Endometrium (tissue), 2 donors: ENCODE data around the gene GPR108.

Source experiments
- FAIRE-seq: peaks from 2 replicates; lab custom pipeline; 2012; peaks lifted over from hg19 to GRCh38; lab: Jason Lieb, UNC
- donor health status: control.
- donor health status: control.

The GPR108 gene

GRCh38 chr19:6737873-6738786, 750 bp upstream of the GPR108 start:
- no peak for FAIRE-seq

DNA sequence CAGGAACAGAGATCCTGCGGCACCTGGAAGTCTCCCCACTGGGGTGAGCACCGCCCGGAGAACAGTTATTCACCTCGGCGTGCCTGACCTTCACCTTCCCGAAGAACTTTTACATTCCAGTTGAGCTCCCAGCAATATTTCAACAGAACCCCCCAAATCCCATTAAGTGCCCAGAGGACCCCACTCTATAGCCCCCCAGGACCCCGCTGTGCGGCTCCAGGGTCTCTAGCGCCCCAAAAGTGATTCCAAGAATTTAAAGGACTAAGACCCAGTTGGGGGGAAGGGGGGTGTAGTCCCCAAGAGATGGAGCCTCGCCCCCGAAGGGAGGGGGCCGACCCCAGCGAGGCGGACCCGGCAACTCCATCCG, 480 bp downstream of the GPR108 start:
- no peak for FAIRE-seq

DNA sequence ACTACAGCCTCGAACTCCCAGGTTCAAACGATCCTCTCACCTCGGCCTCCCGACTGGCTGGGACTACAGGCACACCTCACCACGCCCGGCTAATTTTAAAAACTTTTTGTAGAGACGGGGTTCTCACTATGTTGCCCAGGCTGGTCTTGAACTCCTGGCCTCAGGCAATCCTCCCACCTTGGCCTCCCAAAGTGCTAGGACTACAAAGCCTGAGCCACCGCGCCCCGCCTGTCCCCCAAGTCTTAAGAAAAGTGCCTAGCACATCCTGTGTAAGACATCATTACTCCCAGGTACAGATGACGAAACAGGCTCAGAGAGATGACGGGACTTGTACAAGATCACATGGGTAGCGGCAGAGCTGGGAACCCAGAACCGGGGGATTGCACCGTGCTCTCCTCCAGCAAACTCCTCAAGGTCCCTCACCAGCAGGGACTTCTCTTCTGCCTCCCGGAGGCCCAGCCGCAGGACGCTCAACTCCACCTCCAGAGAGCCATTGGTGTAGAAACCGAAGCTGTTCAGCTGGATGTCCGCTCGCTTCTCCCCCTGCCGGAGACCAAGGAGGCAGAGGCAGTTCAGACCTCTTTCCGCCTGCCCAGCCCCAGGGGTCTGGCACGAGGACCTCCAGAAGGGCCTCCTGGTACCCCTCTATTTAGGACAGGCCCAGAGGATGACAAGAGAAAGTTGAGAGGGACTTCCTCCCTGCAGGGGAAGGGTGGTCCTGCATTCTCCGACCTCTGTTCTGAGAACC, 1.0 kb downstream of the GPR108 start:
- peak; percentile 18 for FAIRE-seq

GRCh38 chr19:6735181-6735911, 2.0 kb downstream of the GPR108 start:
- FAIRE-seq = no peak

DNA sequence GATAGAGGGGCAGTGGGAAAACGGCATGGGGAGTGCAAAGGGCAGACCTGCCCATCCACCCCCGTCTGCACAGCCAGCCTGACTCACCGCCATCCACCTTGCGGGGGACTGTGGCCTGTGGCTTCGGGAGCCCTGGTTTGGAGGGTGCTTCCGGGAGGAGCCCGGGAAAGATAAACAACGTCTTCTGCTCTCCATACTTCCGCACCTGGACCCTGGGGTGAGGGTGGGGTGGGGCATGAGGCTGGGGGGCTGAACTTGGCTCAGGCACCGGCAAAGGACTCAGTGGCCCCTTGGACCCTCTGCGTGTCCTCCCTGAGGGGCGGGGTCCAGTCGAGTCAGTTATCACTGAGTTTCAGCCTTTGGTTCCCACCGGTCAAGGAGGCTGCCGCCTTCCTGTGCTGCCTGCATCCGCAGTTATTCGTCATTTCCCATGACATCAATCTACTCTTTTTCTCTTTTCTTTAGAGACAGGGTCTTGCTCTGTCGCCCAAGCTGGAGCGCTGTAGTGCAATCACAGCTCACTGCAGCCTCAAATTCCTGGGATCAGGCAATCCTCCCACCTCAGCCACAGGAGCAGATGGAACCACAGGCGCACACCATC, 3.2 kb downstream of the GPR108 start:
- FAIRE-seq = no peak

DNA sequence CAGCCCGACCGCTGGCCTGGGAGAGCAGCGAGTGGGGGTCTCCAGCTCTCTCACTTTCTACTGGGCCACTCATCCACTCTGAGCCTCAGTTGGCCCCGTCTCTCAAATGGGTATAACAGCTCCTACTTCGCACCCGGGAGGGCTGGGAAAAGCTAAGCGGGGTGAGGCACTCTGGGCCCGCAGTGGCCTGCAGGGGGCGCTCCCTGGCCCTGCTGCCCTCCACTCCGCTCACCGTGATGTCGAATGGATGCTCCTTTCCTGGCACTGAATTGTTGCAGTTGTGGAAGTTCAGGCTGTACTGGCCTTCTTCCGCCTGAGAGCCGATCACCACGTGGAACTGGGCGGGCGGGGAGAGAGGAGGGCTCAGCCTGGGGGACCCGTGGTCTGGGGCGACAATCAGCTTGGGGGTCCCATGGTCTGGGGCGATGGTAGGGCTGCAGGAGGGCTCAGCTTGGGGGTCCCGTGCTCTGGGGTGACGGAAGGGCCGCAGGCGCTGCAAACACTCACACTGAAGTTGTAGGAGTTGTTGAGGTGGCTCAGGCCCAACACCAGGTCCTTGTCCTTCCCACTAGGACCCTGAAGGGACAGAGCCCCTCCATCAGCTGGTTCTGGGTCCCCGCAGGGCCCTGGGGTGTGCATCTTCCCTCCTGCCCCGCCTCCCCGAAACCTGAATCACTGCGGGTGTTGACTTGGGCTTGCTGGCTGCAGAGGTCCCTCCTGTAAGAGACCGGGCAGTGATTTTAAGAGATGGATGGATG, 3.9 kb downstream of the GPR108 start:
- FAIRE-seq = no peak

GRCh38 chr19:6732803-6733337, 4.5 kb downstream of the GPR108 start:
- FAIRE-seq = no peak

DNA sequence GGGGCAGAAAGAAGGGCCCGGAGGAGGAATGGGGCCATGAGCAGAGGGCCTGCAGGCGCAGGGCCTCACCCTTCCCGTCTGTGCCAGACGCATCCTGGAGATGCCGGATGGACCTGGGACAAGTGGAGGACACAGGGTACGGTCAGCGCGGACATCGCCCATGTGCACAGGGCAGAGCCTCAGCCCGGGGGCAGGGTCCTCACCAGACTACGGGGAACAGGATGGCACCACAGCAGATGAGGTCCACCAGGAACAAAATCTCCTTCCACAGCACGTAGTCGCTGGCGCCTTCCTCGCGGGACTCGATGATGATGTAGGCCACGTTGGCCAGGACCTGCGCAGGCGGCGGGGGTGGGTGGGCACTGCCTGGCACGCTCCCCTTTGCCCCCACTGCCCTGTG, 5.6 kb downstream of the GPR108 start:
- no peak for FAIRE-seq

GRCh38 chr19:6730941-6731670, 6.3 kb downstream of the GPR108 start:
- no peak for FAIRE-seq

GRCh38 chr19:6730153-6730804, 7.1 kb downstream of the GPR108 start:
- FAIRE-seq = no peak

- FAIRE-seq = no peak
Observed at GRCh38 chr19:6729573-6730152, 7.7 kb downstream of the GPR108 start.

DNA sequence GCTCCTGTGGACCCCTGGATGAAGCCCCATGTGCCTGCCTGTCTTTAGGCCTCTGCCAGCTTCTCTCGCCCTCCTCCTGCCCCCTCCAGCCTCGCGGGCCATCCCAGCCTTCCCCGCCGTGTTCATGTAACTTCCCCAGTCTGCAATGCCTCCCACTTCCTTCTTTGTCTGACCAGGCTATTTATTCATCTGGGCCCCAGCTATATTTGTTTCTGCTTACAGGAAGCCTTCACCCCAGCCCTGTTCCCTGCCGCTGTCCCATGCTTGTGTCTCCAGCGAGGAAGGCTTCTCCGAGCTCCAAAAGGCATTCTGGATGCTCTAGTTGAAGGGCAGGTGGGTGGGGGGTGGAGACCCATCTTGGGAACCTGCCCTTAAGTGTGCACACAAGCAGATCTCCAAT, 9.0 kb downstream of the GPR108 start:
- no peak for FAIRE-seq

- no peak for FAIRE-seq
Observed at GRCh38 chr19:6725513-6726231, 11.7 kb downstream of the GPR108 start.

DNA sequence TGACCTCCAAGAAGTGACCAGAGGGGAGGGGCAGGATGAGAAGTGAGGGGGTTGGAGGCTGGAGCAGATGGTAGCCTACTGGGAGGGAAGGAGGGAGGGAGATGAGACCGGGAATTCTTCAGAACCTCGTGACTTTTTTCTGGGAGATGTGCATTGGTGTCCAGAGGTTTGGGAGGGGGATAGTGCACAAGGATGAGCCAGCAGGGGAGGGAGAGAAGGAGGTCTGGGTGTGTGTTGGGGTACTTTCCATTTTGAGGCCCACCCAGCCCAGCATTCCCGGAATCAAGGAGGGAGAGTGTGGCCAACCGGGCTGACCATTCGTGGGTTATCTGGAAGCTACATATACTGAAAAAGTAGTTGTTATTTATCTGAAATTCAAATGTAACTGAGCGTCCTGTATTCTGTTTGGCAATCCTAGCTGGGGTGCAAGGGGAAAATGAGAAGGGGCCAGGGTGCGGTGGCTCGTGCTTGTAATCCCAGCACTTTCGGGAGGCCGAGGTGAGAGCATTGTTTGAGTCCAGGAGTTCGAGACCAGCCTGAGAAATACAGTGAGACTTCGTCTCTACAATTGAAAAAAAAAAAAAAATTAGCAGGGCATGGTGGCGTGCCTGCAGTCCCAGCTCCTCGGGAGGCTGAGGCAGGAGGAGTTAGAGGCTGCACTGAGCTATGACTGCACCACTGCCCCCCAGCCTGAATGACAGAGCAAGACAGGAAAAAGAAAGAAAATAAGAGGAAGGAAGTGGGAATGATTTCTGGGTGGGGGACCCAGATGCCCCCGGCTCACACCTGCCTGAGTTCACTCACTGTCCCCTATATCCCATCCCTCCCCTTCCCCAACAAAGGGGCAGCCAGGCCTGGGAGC, 12.5 kb downstream of the GPR108 start:
- no peak for FAIRE-seq

DNA sequence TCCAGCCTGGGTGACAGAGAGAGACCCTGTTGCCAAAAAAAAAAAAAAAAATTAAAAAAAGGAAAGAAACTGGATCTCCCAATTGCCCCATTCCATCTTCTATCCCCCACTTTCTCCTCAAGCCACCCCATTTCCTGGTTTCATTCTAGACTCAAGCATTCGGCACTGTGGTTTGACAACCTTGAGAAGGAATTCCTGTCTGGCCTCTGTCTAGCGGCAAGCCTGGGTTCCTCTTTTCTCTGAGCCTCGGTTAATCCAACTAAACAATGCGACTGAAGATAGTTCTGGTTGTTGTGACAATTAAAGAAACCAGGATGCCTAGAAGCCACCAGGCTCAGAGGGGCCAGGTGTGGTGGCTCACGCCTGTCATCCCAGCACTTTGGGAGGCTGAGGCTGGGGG, 13.6 kb downstream of the GPR108 start:
- FAIRE-seq = no peak

DNA sequence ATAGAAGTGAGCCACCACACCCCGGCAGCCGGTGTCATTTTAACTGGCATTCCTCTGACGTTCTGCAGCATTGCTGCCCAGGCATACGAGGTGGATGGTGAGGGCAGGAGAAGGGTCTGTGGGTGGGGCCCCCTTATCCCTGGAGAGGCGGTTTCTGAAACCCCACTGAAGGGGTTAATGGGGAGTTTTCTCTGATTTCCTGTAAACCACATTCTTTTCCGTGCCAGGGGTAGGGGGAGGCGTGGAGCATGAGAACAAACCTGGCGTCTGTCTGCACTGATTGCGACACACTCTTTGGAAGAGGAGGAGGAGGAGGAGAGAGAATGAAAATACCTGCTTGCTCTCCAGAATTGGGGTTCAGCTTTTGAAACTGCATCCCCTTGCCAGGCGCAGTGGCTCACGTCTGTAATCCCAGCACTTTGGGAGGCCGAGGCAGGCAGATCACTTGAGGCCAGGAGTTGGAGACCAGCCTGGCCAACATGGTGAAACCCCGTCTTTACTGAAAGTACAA, 14.2 kb downstream of the GPR108 start:
- no peak for FAIRE-seq

DNA sequence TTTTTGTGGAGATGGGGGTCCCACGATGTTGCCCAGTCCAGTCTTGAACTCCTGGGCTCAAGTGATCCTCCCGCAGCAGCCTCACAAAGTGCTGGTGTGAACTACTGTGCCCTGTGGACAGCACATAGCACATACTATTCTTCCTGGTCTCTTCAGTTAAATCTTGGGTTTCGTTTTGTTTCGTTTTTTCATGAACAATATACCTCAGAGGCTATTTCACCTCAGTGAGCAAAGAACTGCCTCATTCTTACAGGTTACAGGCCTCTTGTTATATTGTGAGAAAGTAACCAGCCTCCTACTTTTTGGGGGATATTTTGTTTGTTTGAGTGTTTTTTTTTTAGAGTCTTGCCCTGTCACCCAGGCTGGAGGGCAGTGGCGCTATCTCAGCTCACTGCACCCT, 15.6 kb downstream of the GPR108 start:
- no peak for FAIRE-seq

DNA sequence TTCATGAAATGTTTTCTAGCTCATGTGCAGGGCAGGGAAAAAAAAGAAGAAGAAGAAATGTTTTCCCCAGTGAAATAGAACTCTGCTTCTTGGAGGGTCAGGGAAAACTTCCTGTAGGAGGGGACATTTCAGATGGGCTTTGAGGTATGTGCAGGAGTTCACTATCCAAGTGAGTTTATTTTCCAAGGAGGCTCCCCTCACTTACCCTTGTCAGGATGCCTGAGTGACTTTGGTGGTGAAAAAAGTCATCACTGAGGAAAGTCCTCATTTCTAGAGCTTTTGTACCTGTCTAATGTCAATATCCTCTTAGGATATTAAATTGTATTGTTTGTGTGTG, 16.3 kb downstream of the GPR108 start:
- FAIRE-seq = no peak
